Endothelial cell of umbilical vein (primary cell): ENCODE measurements around the gene ILF2. TPM values are rescaled to one million over a fixed set of nuclear protein-coding genes. Genes with fewer than 3 reads are reported as not detected.

Source experiments
- BruUV-seq: library from RNA; stranded (reverse); fragments of 400-500 nt; replicated peaks from 2 replicates; lab custom pipeline; 2021; lab: Mats Ljungman, UMichigan
- CTCF ChIA-PET: fragments of 300-600, 350-600 bp; sonication (Branson Sonifier 250); formaldehyde crosslinking; loops from one replicate; lab custom pipeline; 2021; ENCODE audit warnings: antibody characterized with exemption, inconsistent platforms; lab: Charles Lee
- POLR2A ChIA-PET: fragments of 300-600, 350-600 bp; sonication (Branson Sonifier 250); formaldehyde crosslinking; loops from one replicate; lab custom pipeline; 2021; ENCODE audit warnings: antibody characterized with exemption, inconsistent platforms; lab: Charles Lee
- DNase-seq: peaks from one replicate; pipeline ENCODE4 v3.0.0-alpha.2; 2011; ENCODE audit warnings: low read depth, low spot score
- FAIRE-seq: peaks from 2 replicates; lab custom pipeline; 2011; peaks lifted over from hg19 to GRCh38; lab: Jason Lieb, UNC
- H2AFZ ChIP-seq: 2 replicates; pipeline ENCODE4 v1.6.0; 2012; ENCODE audit warnings: low read depth, low read length, control low read depth, inconsistent platforms
- H3K27ac ChIP-seq: 2 replicates; pipeline ENCODE4 v1.5.1; 2011; ENCODE audit warnings: low read depth, mild to moderate bottlenecking, control low read depth, low read length, moderate library complexity; ENCODE audit not compliant: insufficient read depth
- H3K27me3 ChIP-seq, 2 experiments: 2 replicates each; pipeline versions ENCODE4 v1.6.0 to v1.6.1; 2011; ENCODE audit warnings: low read length in 2 of 2, mixed read lengths in 1 of 2; ENCODE audit not compliant: control insufficient read depth in 2 of 2, insufficient read depth in 2 of 2
- H3K36me3 ChIP-seq, 2 experiments: 2 replicates in 1 of 2; 3 replicates in 1 of 2; pipeline ENCODE4 v1.5.1; 2011; ENCODE audit warnings: low read length in 2 of 2, mild to moderate bottlenecking in 1 of 2, moderate library complexity in 1 of 2; ENCODE audit not compliant: control insufficient read depth in 2 of 2, insufficient read depth in 2 of 2; ENCODE audit errors: extremely low read depth in 1 of 2
- H3K4me1 ChIP-seq: 3 replicates; pipeline ENCODE4 v1.5.1; 2011; ENCODE audit warnings: mild to moderate bottlenecking, low read length; ENCODE audit not compliant: control insufficient read depth, insufficient read depth; ENCODE audit errors: extremely low read depth
- H3K4me2 ChIP-seq: 2 replicates; pipeline ENCODE4 v1.6.1; 2011; ENCODE audit warnings: low read length, control low read depth, mixed read lengths; ENCODE audit not compliant: insufficient read depth
- H3K4me3 ChIP-seq, 3 experiments: fragments of 200-600 bp in 1 of 3; sonication (generic), shearing (Covaris generic) in 1 of 3; replicated peaks in 1 of 3; 2 replicates each; pipeline ENCODE4 v1.5.1; 2011 to 2016; ENCODE audit warnings: control low read depth in 3 of 3, low read length in 3 of 3, mild to moderate bottlenecking in 2 of 3, inconsistent platforms in 1 of 3, low read depth in 1 of 3, moderate library complexity in 1 of 3; ENCODE audit not compliant: insufficient read depth in 1 of 3
- H3K79me2 ChIP-seq: 2 replicates; pipeline ENCODE4 v1.6.0; 2012; ENCODE audit warnings: low read length, inconsistent platforms; ENCODE audit not compliant: control insufficient read depth, insufficient read depth
- H3K9ac ChIP-seq: replicated peaks from 2 replicates; pipeline ENCODE3; 2011; ENCODE audit warnings: low read length, control low read depth; ENCODE audit not compliant: insufficient read depth; ENCODE audit errors: extremely low read depth
- H3K9me1 ChIP-seq: replicated peaks from 3 replicates; pipeline ENCODE4 v1.6.0; 2011; ENCODE audit warnings: mild to moderate bottlenecking, low read length; ENCODE audit not compliant: control insufficient read depth, insufficient read depth; ENCODE audit errors: extremely low read depth
- H3K9me3 ChIP-seq: replicated peaks from 2 replicates; pipeline ENCODE4 v1.5.1; 2012; ENCODE audit warnings: low read length, inconsistent platforms; ENCODE audit not compliant: control insufficient read depth, insufficient read depth
- H4K20me1 ChIP-seq: replicated peaks from 2 replicates; pipeline ENCODE3; 2011; ENCODE audit warnings: mild to moderate bottlenecking, low read length; ENCODE audit not compliant: control insufficient read depth, insufficient read depth; ENCODE audit errors: extremely low read depth
- CTCF ChIP-seq, 2 donors: IDR thresholded peaks; 1 replicate in 1 of 2; 2 replicates in 1 of 2; pipeline ENCODE4 v1.5.1; 2011; ENCODE audit warnings: low read length in 2 of 2, mild to moderate bottlenecking in 2 of 2, moderate library complexity in 2 of 2, control low read depth in 1 of 2, inconsistent platforms in 1 of 2, low read depth in 1 of 2; ENCODE audit not compliant: insufficient read depth in 1 of 2; ENCODE audit errors: extremely low read depth in 1 of 2
- FOS ChIP-seq: IDR thresholded peaks from 2 replicates; pipeline ENCODE4 v1.6.1; 2011; ENCODE audit warnings: mild to moderate bottlenecking, low read length, moderate library complexity, borderline replicate concordance; ENCODE audit not compliant: insufficient read depth
- JUN ChIP-seq: IDR thresholded peaks from 2 replicates; pipeline ENCODE4 v1.6.1; 2011; ENCODE audit warnings: borderline replicate concordance, low read depth; ENCODE audit not compliant: insufficient read length, insufficient read depth
- MAX ChIP-seq: IDR thresholded peaks from 2 replicates; pipeline ENCODE4 v1.6.1; 2011; ENCODE audit not compliant: insufficient read depth, insufficient read length
- POLR2AphosphoS5 ChIP-seq: IDR thresholded peaks from 2 replicates; pipeline ENCODE4 v1.6.1; 2012; ENCODE audit warnings: low read depth, mild to moderate bottlenecking, control low read depth, low read length, moderate library complexity; ENCODE audit not compliant: insufficient read depth
- dilution Hi-C: fragments of 300-500 bp; cut with MboI; formaldehyde crosslinking; loops from one replicate; pipeline ENCODE4 v1.15.0; 2019; ENCODE audit warnings: low sequenced_read_pairs; ENCODE audit not compliant: extremely low pct_ligation_motif_present
- intact Hi-C: fragments of 100-400 bp; cut with micrococcal nuclease; formaldehyde crosslinking; loops from one replicate; pipeline ENCODE4 v1.10.0; 2022
- polyA plus RNA-seq, 4 experiments: library from polyadenylated mRNA; depleted of rRNA in 3 of 4; stranded (reverse) in 3 of 4; unstranded in 1 of 4; fragments of >200 nt; gene quantifications; 2 replicates each; pipeline versions ENCODE4 v1.2.1 to v1.2.3, GENCODE V29; 2011 to 2012; ENCODE audit warnings: missing spikeins in 1 of 4
- total RNA-seq: library from RNA; stranded (reverse); gene quantifications from 2 replicates; pipeline ENCODE4 v1.2.3, GENCODE V29; 2021

ILF2 gene
- total and polyA plus RNA-seq, 2 donors (not counting 3 experiments of a cell fraction or from before 2014, with no cell fraction given) = 271 to 303 TPM

GRCh38 chr1:153697191-153698019 is 26.6 kb upstream of the ILF2 start:
- TF ChIP-seq CTCF (IDR thresholded peaks at IDR 0.05; ENCODE audit: extremely low read depth in 1 of 2, insufficient read depth in 1 of 2, low read depth in 1 of 2, low read length in 2 of 2) (no peak), POLR2AphosphoS5 (no peak), MAX (peak; percentile 5), FOS (no peak), JUN (no peak)
- Histone ChIP-seq H3K36me3 (peaks cover 0 to 3% of the 10 kb centered on the region in 2 experiments), H3K4me2 (peak overlapping the region; percentile 45), H3K27ac (peak overlapping the region; percentile 90), H3K27me3 (no peaks in the 10 kb centered on the region), H3K9me1 (no peaks in the 10 kb centered on the region), H3K79me2 (no peaks in the 10 kb centered on the region), H4K20me1 (no peaks in the 10 kb centered on the region), H3K4me1 (peaks cover 26% of the 10 kb centered on the region), H3K9me3 (no peaks in the 10 kb centered on the region), H3K4me3 (no peak overlapping the region), H3K9ac (peak overlapping the region; percentile 75), H2AFZ (peak overlapping the region; percentile 75)
- dilution Hi-C loops = no loop called here
- FAIRE-seq (no peak), DNase-seq (peak; percentile 55)
- BruUV-seq = TSS peak; percentile 98
- ChIA-PET POLR2A (interaction anchor here (0.8 to 0.9 kb wide), 3 partner anchors 21 to 76 kb away, joined by 3 read pairs; partner anchors contain the start of gene INTS3), CTCF (interaction anchor here (0.9 to 1.7 kb wide), 8 partner anchors 11 to 125 kb away, joined by 3 to 20 read pairs (median 5); partner anchors contain the start of genes INTS3, NPR1 and SLC27A3)
- intact Hi-C loops = loop anchor here (1.0 to 5.0 kb wide), 7 partner anchors 18 to 575 kb away; partner anchors contain the start of genes HAX1 and RPS27
